H9 (cell line): ENCODE results near the gene SLC12A8. TPM values are rescaled to one million over a fixed set of nuclear protein-coding genes. Genes with fewer than 3 reads are reported as not detected.

Experiments
- DNase-seq: peaks from one replicate; pipeline ENCODE4 v3.0.0-alpha.2; 2017
- H2AFZ ChIP-seq: one replicate; pipeline ENCODE4 v1.6.1; 2013; ENCODE audit warnings: mild to moderate bottlenecking, low read length, control low read depth, moderate library complexity
- H2AK5ac ChIP-seq: 2 replicates; pipeline ENCODE4 v1.6.1; 2013; ENCODE audit warnings: low read length, control low read depth, mixed read lengths; ENCODE audit not compliant: insufficient read length
- H2BK120ac ChIP-seq: one replicate; pipeline ENCODE4 v1.6.1; 2013; ENCODE audit warnings: low read depth, mild to moderate bottlenecking, low read length, control low read depth, inconsistent platforms; ENCODE audit not compliant: poor library complexity, severe bottlenecking
- H2BK12ac ChIP-seq: 2 replicates; pipeline ENCODE4 v1.6.1; 2013; ENCODE audit warnings: low read length, control low read depth, mixed read lengths, low read depth; ENCODE audit not compliant: insufficient read length
- H2BK15ac ChIP-seq: 2 replicates; pipeline ENCODE4 v1.6.1; 2013; ENCODE audit warnings: low read depth, low read length, control low read depth
- H2BK20ac ChIP-seq: one replicate; pipeline ENCODE4 v1.6.1; 2013; ENCODE audit warnings: low read depth, mild to moderate bottlenecking, low read length, control low read depth, inconsistent platforms; ENCODE audit not compliant: poor library complexity, severe bottlenecking
- H2BK5ac ChIP-seq: 2 replicates; pipeline ENCODE4 v1.6.1; 2013; ENCODE audit warnings: low read length, control low read depth, mixed read lengths; ENCODE audit not compliant: insufficient read length
- H3K14ac ChIP-seq: 2 replicates; pipeline ENCODE4 v1.6.1; 2013; ENCODE audit warnings: low read length, control low read depth; ENCODE audit not compliant: insufficient read depth
- H3K18ac ChIP-seq: 2 replicates; pipeline ENCODE4 v1.6.1; 2013; ENCODE audit warnings: low read depth, mild to moderate bottlenecking, mixed read lengths, low read length, control low read depth; ENCODE audit not compliant: insufficient read length
- H3K23ac ChIP-seq: 2 replicates; pipeline ENCODE4 v1.6.1; 2013; ENCODE audit warnings: low read length, control low read depth, mixed read lengths, low read depth; ENCODE audit not compliant: insufficient read length
- H3K23me2 ChIP-seq: 2 replicates; pipeline ENCODE4 v1.6.1; 2013; ENCODE audit warnings: low read depth, mild to moderate bottlenecking, mixed read lengths, low read length, control low read depth; ENCODE audit not compliant: insufficient read length, poor library complexity, severe bottlenecking
- H3K27ac ChIP-seq: 2 replicates; pipeline ENCODE4 v1.5.1; 2013; ENCODE audit warnings: low read length, control low read depth, mixed read lengths, low read depth; ENCODE audit not compliant: insufficient read length
- H3K27me3 ChIP-seq: 2 replicates; pipeline ENCODE4 v1.6.1; 2013; ENCODE audit warnings: low read length, control low read depth, inconsistent platforms; ENCODE audit not compliant: insufficient read depth
- H3K4ac ChIP-seq: 2 replicates; pipeline ENCODE4 v1.6.1; 2013; ENCODE audit warnings: low read depth, mild to moderate bottlenecking, control low read depth, inconsistent platforms, low read length, moderate library complexity
- H3K4me1 ChIP-seq: 2 replicates; pipeline ENCODE4 v1.6.1; 2013; ENCODE audit warnings: low read length, control low read depth, inconsistent platforms; ENCODE audit not compliant: insufficient read depth
- H3K4me2 ChIP-seq: 2 replicates; pipeline ENCODE4 v1.6.1; 2013; ENCODE audit warnings: low read length, control low read depth, mixed read lengths; ENCODE audit not compliant: insufficient read length, insufficient read depth
- H3K56ac ChIP-seq: 2 replicates; pipeline ENCODE4 v1.6.1; 2013; ENCODE audit warnings: low read depth, mild to moderate bottlenecking, mixed read lengths, low read length, control low read depth; ENCODE audit not compliant: insufficient read length
- H3K79me1 ChIP-seq: 2 replicates; pipeline ENCODE4 v1.6.1; 2013; ENCODE audit warnings: low read depth, mild to moderate bottlenecking, moderate library complexity, low read length, control low read depth, inconsistent platforms; ENCODE audit not compliant: insufficient read depth, poor library complexity, severe bottlenecking
- H3K79me2 ChIP-seq: 2 replicates; pipeline ENCODE4 v1.6.1; 2013; ENCODE audit warnings: low read length, control low read depth, inconsistent platforms; ENCODE audit not compliant: insufficient read depth
- H3K9ac ChIP-seq: 2 replicates; pipeline ENCODE4 v1.6.1; 2013; ENCODE audit warnings: low read length, control low read depth, mixed read lengths; ENCODE audit not compliant: insufficient read length; ENCODE audit errors: extremely low read depth
- H3K9me3 ChIP-seq: one replicate; pipeline ENCODE4 v1.6.1; 2013; ENCODE audit warnings: low read depth, low read length, inconsistent platforms; ENCODE audit not compliant: control insufficient read depth
- H3T11ph ChIP-seq: one replicate; pipeline ENCODE4 v1.6.1; 2013; ENCODE audit warnings: mild to moderate bottlenecking, low read length, control low read depth, inconsistent platforms
- H4K20me1 ChIP-seq: one replicate; pipeline ENCODE4 v1.6.1; 2013; ENCODE audit not compliant: control insufficient read depth, insufficient read length, insufficient read depth
- H4K5ac ChIP-seq: 2 replicates; pipeline ENCODE4 v1.6.1; 2013; ENCODE audit warnings: low read depth, mild to moderate bottlenecking, mixed read lengths, low read length, control low read depth; ENCODE audit not compliant: insufficient read length
- H4K8ac ChIP-seq: replicated peaks from 2 replicates; pipeline ENCODE4 v1.6.1; 2013; ENCODE audit warnings: low read length, control low read depth, mixed read lengths, low read depth; ENCODE audit not compliant: insufficient read length
- H4K91ac ChIP-seq: 2 replicates; pipeline ENCODE4 v1.6.1; 2013; ENCODE audit warnings: low read depth, mild to moderate bottlenecking, moderate library complexity, mixed read lengths, low read length, control low read depth; ENCODE audit not compliant: insufficient read length
- H3K27ac Mint-ChIP-seq, 3 experiments: 2 replicates in 2 of 3; 3 replicates in 1 of 3; pipeline ENCODE4 v1.8.0; 2020 to 2021; ENCODE audit warnings: mixed read lengths in 3 of 3, mild to moderate bottlenecking in 1 of 3, moderate library complexity in 1 of 3
- H3K27me3 Mint-ChIP-seq: 2 replicates; pipeline ENCODE4 v1.8.0; 2021; ENCODE audit warnings: low read depth, mild to moderate bottlenecking, moderate library complexity, mixed read lengths
- H3K36me3 Mint-ChIP-seq, 3 experiments: 2 replicates in 2 of 3; 3 replicates in 1 of 3; pipeline ENCODE4 v1.8.0; 2020 to 2021; ENCODE audit warnings: low read depth in 3 of 3, mixed read lengths in 3 of 3; ENCODE audit not compliant: insufficient read depth in 1 of 3
- H3K4me1 Mint-ChIP-seq, 2 experiments: 2 replicates each; pipeline ENCODE4 v1.8.0; 2020; ENCODE audit warnings: mixed read lengths in 2 of 2
- H3K4me3 Mint-ChIP-seq, 2 experiments: 2 replicates in 1 of 2; 3 replicates in 1 of 2; pipeline ENCODE4 v1.8.0; 2020 to 2021; ENCODE audit warnings: mild to moderate bottlenecking in 2 of 2, mixed read lengths in 2 of 2, moderate library complexity in 1 of 2
- H3K9me3 Mint-ChIP-seq, 2 experiments: 2 replicates in 1 of 2; 3 replicates in 1 of 2; pipeline ENCODE4 v1.8.0; 2020; ENCODE audit warnings: mild to moderate bottlenecking in 2 of 2, mixed read lengths in 2 of 2, moderate library complexity in 1 of 2
- CTCF ChIP-seq: fragments of 200-600 bp; sonication (generic); conservative IDR thresholded peaks from 3 replicates; pipeline ENCODE4 v1.8.0; 2021; ENCODE audit warnings: antibody characterized with exemption, mild to moderate bottlenecking
- WGBS: extraction: QIAGEN DNeasy Blood & Tissue Kit; methylation state at CpG from one replicate; pipeline ENCODE4 v1.1.7; 2013; ENCODE audit warnings: missing lambda C conversion rate, low lambda C conversion rate, mixed read lengths; ENCODE audit not compliant: insufficient read length; ENCODE audit errors: extremely low coverage; 5-methylcytosine and 5-hydroxymethylcytosine counted together
- total RNA-seq: library from RNA; stranded (reverse); gene quantifications from 2 replicates; pipeline ENCODE4 v1.2.1, GENCODE V29; 2021

Gene SLC12A8
- total RNA-seq, 1 experiment from 2014 or later: 8.2 TPM

GRCh38 chr3:125107861-125108567, 104.5 kb downstream of the SLC12A8 start:
- Mint-ChIP-seq H3K4me3 (no peak overlapping the region), H3K9me3 (no peaks in the 10 kb centered on the region; a peak in 1 of 5 replicates), H3K27ac (peak overlapping the region in 1 of 3 experiments; percentile 8; a peak in 3 of 7 replicates), H3K36me3 (peaks cover 1 to 3% (median 3%) of the 10 kb centered on the region in 3 experiments; a peak in 5 of 7 replicates), H3K4me1 (peaks cover 8% of the 10 kb centered on the region in 2 experiments), H3K27me3 (no peaks in the 10 kb centered on the region)
- H2AK5ac ChIP-seq: no peak overlapping the region
- no peak for DNase-seq
- no peak overlapping the region for H3K14ac ChIP-seq
- no CpG with 5 or more reads among the region's 13 CpGs for WGBS
- no peak overlapping the region for H2BK12ac ChIP-seq
- H3K27me3 ChIP-seq: no peaks in the 10 kb centered on the region
- no peak overlapping the region for H4K5ac ChIP-seq
- no peak overlapping the region for H4K8ac ChIP-seq
- H3K56ac ChIP-seq: no peak overlapping the region
- H3K79me1 ChIP-seq: no peaks in the 10 kb centered on the region
- H2AFZ ChIP-seq: no peak overlapping the region
- no peak overlapping the region for H3K4me2 ChIP-seq
- no peak overlapping the region for H4K91ac ChIP-seq
- no peak overlapping the region for H3K27ac ChIP-seq
- no peak for TF ChIP-seq CTCF
- H3K4ac ChIP-seq: no peak overlapping the region
- no peak overlapping the region for H2BK20ac ChIP-seq
- no peaks in the 10 kb centered on the region for H3K4me1 ChIP-seq
- H3K18ac ChIP-seq: no peak overlapping the region
- H2BK5ac ChIP-seq: no peak overlapping the region
- H2BK15ac ChIP-seq: no peak overlapping the region
- H3K9ac ChIP-seq: no peak overlapping the region
- no peak overlapping the region for H2BK120ac ChIP-seq
- no peak overlapping the region for H3T11ph ChIP-seq
- H3K9me3 ChIP-seq: no peaks in the 10 kb centered on the region
- H3K23ac ChIP-seq: no peak overlapping the region
- H3K79me2 ChIP-seq: no peaks in the 10 kb centered on the region
- no peaks in the 10 kb centered on the region for H4K20me1 ChIP-seq
- H3K23me2 ChIP-seq: no peaks in the 10 kb centered on the region
